Hepatic stellate cell (primary cell): Measurements from ENCODE around the gene MUSK.
"Not testable (repeated sequence)": the region's sequence is repeated elsewhere in the genome, so short reads cannot be mapped to it uniquely, and the experiment has no call there.

Experiments used
- DNase-seq: peaks from one replicate; pipeline ENCODE4 v3.0.0; 2011; ENCODE audit warnings: low spot score

Gene MUSK

DNA sequence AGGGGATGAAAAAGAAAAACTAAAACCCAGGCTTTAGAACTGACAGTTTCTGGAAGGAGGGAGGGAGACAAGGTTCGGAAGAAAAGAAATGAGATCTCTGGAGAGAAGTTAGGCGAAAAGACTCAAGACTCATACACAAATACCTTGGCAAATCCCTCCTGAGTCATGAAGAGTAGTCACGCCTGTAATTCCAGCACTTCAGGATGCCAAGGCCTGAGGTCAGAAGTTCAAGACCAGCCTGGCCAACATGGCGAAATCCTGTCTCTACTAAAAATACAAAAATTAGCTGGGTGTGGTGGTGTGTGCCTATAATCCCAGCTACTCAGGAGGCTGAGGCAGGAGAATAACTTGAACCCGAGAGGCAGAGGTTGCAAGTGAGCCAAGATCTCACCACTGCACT lies 27.3 kb downstream of the MUSK start:
- DNase-seq, result not testable (repeated sequence)

DNA sequence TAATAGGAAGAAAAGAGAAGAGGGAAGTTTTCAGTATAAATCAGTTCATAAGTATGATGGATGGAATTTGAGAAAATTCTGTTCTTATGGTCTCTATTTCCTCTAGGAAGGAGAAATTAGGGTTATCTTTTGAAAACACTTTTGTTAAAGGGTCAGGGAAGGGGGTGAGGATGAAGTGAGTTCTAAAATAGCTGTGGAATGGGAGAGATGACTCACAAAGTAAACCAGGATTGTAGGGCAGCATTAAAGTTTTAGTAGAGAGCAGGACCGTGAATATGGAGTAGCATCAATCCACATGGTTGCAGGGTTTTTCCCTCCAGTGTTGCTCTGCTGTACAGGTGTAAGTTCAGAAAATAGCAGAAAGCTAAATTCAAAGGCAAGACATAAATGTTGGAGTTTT lies 32.4 kb downstream of the MUSK start:
- peak; percentile 11 for DNase-seq

- DNase-seq, result no peak
These were observed 35.1 kb downstream of the MUSK start for GRCh38 chr9:110703669-110704068.

DNA sequence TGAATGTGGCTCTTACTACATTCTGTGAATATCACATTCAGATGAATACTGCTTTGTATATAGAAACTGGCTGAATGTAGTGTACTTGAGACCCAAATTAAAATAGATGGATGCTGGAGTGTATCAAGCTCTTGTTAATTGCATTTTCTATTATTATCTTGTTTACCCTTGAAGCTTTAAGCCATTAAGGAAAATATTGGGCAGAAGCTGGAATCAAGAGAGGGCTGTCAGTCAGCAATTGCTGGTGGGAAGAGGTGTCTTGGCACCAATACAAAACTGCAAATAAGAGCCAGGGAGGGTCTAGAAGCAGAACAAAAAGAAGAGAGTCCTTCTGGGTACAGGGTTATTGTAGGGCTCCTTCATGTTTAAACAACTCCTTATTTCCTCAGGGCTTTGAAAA lies 38.8 kb downstream of the MUSK start:
- no peak for DNase-seq

DNA sequence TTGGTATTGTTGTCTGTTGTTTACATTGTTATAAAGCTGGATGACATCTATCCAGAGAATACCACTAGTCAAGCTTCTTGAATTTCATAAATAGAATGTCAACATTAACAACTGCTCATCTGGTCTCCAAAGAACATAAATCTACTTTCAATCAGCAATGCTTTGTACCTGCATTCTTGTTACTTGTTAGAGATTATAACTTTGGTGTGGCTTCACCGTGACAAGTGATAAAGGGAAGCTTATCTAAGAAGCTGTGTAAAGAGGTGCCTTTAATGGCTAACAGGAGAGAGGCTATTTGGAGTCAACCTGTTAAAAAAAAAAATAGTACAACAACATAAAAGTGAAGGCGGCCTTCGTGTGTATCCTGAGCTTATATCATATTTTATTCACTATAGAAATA lies 41.8 kb downstream of the MUSK start:
- no peak for DNase-seq

- DNase-seq, result peak; percentile 2
These were observed 44.4 kb downstream of the MUSK start for GRCh38 chr9:110712955-110713354.

GRCh38 chr9:110714314-110714713 lies 45.7 kb downstream of the MUSK start:
- DNase-seq, result no peak

DNA sequence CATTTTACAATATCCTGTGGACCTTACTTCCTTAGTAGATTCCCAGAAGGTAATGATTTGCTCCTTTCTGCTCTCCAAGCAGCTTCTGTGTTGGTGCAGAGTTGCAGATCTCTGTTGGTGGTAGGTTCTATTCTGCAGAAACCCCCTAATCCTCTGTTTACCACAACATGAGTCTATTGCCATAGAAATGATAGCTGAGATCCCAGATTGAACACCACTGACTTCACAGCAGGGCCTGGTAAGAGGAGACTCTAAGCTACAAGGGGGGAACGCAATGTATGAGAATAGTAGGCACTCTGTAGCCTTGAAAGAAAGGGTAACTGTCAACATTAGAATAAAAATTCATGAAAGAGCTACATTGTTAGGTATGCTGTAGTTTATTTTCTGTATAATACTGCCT lies 59.5 kb downstream of the MUSK start:
- no peak for DNase-seq

- no peak for DNase-seq
These were observed 61.0 kb downstream of the MUSK start for GRCh38 chr9:110729641-110730040.

- DNase-seq, result no peak
These were observed 62.9 kb downstream of the MUSK start for GRCh38 chr9:110731437-110732028.

GRCh38 chr9:110738982-110739381 lies 70.4 kb downstream of the MUSK start:
- no peak for DNase-seq

- no peak for DNase-seq
These were observed 74.3 kb downstream of the MUSK start for GRCh38 chr9:110742741-110743371.

- DNase-seq, result peak; percentile 44
These were observed 76.3 kb downstream of the MUSK start for GRCh38 chr9:110744715-110745384.

DNA sequence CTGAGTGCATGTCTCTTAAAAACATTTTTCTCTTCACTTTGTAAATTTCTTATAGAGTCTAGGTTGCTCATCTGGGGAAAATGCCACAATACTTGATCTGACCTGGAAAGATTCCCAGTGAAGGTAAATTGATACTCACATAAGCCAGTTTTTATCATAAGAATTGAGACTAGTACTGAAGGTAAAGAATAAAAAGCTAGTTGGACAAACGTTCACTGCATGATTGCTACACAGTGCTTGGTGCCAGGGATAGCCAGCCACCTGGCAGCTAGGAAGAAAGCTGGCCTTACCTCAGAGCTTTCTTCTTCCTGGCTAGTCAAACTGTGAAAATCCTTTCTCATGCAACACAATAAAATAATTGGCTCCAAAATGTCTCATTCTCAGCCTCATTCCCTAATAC lies 77.1 kb downstream of the MUSK start:
- DNase-seq, result no peak

DNA sequence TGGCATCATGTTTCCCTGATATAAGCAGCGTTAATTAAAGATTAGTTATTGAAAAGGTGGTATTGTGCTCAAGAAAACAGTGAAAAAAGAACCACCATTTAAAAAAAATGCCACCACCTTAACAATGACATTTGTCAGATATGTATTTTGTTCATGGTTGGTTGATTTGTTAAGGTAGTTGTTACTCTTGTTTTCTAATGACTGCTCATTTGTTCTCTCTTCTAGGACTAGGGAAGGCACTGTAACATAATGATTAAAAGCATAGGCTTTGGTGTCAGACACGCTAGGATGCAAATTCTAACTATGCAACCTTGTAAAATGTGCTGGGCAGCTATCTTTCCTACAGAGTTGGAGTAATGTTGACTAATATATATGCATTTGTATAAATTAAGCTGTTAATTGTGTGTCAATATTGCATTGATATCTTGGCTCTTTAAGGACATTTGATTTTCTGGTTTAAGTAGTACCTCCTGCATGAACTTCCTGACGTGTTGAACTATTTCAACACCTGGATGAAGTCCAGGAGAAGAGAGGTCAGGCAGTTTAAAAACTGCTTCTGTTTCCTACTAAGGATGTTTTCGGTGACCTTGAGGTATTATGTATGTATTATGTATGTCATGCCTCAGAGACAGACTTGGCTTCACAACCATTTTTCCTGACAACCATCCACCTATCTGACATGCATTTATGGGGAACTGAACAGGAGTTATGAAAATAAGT lies 77.8 kb downstream of the MUSK start:
- no peak for DNase-seq

GRCh38 chr9:110748251-110748893 lies 79.8 kb downstream of the MUSK start:
- DNase-seq, result no peak

DNA sequence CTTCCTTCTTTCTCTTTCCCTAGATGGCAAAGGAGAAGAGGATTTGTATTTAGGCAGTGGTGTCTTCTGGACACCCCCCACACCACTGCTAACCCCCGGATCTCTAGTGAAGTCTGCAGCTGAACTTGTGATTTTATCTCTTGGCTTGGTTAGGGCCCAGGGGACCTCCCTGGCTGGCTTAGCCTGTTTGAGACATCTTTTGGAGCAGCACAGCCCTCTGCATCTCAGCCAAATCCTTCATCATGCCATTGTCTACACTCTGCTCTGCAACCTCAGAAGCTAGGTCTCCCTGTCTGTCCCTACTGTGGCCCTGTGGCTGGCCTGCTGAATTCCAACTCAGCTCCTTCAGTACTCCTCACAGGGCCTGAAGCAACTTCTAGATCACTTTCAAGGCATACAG lies 81.7 kb downstream of the MUSK start:
- DNase-seq, result no peak

- DNase-seq, result no peak
These were observed 83.4 kb downstream of the MUSK start for GRCh38 chr9:110751971-110752370.

DNA sequence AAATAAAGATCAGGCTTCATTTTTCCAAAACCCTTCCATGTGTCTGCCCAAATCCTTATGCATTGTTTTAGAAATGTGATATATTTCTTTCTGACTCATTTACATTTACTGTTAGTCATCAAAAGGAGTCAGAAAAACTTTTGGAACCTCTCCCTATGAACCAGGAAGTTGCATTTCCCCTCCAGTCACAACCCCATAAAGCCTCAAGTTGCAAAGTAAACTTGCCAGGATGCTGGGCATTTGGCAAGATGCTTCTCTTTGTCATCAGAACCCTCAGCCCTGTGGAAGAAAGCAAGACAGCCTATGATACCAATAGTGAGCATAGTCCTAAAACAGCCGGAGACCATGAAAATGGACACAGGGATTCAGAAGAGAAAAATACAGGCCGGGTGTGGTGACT lies 84.2 kb downstream of the MUSK start:
- DNase-seq, result peak; percentile 31

DNA sequence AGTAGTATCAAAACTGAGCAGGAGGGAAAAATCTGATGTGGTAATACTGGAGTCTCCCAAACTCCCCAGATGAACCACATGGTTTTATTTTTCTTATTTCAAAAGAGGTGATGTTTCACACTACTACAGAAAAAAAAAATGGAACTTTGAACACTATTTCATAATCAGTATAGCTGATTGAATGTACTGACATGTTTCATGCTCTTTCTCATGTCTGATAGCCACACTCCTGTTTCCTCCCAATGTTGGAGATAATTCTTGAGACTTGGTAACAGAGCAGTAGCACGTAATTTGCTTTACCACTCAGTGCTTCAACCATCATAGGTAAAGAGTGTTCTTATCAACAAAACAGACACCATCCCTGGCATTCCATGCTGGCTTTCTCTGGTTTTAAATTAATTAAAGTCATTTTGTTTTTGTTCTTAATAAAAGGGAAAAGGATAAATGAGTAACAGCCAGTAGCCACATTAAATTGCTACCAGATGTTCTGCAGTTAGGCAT lies 85.2 kb downstream of the MUSK start:
- no peak for DNase-seq

GRCh38 chr9:110755179-110755578 lies 86.6 kb downstream of the MUSK start:
- no peak for DNase-seq

DNA sequence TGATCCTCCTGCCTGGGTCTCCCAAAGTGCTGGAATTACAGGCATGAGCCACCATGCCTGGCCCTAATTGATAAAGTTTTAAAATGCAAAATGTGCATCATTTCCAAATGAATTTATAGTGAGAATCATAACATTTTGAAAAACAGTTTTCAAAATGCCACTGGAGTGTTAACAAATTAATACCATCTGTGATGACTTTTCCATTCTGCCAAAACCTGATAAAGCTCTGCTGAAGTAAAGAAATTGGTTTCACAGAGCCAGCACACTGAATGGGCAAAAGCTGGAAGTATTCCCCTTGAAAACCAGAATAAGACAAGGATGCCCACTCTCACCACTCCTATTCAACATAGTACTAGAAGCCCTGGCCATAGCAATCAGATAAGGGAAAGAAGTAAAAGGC lies 89.6 kb downstream of the MUSK start:
- DNase-seq, result no peak
